ENCODE measurements around the gene DYDC1.

The DYDC1 gene

DNA sequence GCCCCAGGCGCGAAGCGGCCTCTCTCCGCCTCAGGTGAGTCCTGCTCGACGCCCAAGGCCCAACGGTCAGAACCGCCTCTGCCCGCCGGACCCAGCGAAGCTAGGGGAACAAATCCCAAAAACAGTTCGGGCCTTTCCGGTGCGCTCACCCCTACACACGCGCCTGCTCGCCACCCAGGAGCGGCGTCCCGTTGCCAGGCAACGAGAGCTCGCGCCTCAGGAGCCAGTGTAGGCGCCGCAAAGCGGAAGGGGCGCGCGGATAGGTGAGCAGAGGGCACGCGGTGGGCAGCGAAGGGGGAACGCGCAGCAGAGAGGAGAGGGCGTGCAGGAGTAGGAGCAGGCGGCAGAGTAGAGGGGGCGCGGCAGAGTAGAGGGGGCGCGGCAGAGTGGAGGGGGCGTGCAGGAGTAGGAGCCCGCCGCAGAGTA is at the start of gene DYDC1, which contains the start of gene DYDC2:
Gene DYDC1, minus strand, starts transcription at position 193 of the 426 bp plus-strand sequence. CDS start 4,154 bp downstream, outside the sequence.
Gene DYDC2, plus strand, starts transcription at position 219 of the 426 bp plus-strand sequence. CDS start 5,663 bp downstream, outside the sequence.
- no peaks in the 10 kb centered on the region for H3K36me3 Mint-ChIP-seq
- H3K27ac Mint-ChIP-seq, result no peak within 1 kb of the TSS
- no peaks in the 10 kb centered on the region for H3K9me3 Mint-ChIP-seq (ENCODE audit: low read depth)
- peaks cover 7% of the 10 kb centered on the region for H3K4me1 Mint-ChIP-seq (ENCODE audit: low read depth)
- peaks cover 24% of the 10 kb centered on the region for H3K27me3 Mint-ChIP-seq
- H3K4me3 Mint-ChIP-seq, result peak within 1 kb of the TSS; percentile 81

DNA sequence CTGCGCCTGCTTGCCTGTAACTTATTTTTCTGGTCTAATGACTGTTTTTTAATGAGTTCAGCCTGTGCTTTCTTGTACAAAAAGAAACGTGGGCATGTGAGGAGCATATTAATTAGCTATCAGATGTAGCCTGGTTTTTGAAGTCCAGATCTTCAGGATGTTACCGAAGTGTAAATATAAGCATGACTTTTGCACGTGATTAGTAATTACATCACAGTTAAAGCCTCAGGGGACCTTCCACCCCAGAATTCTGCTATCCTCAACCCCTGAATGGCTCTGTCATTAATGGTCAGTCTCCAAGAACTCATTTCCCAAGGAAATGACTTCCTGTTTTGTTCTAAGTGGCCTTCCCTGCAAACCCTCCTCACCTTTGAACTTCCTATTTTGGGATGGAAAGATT is 49.6 kb upstream of the DYDC1 start:
- Mint-ChIP-seq H3K4me1 (ENCODE audit: low read depth) (peaks cover 22% of the 10 kb centered on the region), H3K9me3 (ENCODE audit: low read depth) (no peaks in the 10 kb centered on the region), H3K27me3 (no peaks in the 10 kb centered on the region), H3K36me3 (no peaks in the 10 kb centered on the region), H3K27ac (no peak overlapping the region), H3K4me3 (no peak overlapping the region)

GRCh38 chr10:80405626-80406025 is 49.1 kb upstream of the DYDC1 start:
- Mint-ChIP-seq H3K9me3 (ENCODE audit: low read depth) (no peaks in the 10 kb centered on the region), H3K4me1 (ENCODE audit: low read depth) (peaks cover 18% of the 10 kb centered on the region), H3K36me3 (no peaks in the 10 kb centered on the region), H3K4me3 (no peak overlapping the region), H3K27me3 (no peaks in the 10 kb centered on the region), H3K27ac (no peak overlapping the region)

GRCh38 chr10:80405035-80405434 is 48.5 kb upstream of the DYDC1 start:
- Mint-ChIP-seq H3K9me3 (ENCODE audit: low read depth) (no peaks in the 10 kb centered on the region), H3K4me1 (ENCODE audit: low read depth) (peaks cover 15% of the 10 kb centered on the region)

GRCh38 chr10:80400136-80400804 is 43.7 kb upstream of the DYDC1 start:
- Mint-ChIP-seq H3K9me3 (ENCODE audit: low read depth) (no peaks in the 10 kb centered on the region), H3K4me1 (ENCODE audit: low read depth) (no peaks in the 10 kb centered on the region), H3K27me3 (no peaks in the 10 kb centered on the region), H3K36me3 (no peaks in the 10 kb centered on the region), H3K27ac (no peak overlapping the region), H3K4me3 (no peak overlapping the region)

More at GRCh38 chr10:80405035-80405434, 48.5 kb upstream of the DYDC1 start:
- Mint-ChIP-seq H3K36me3 (no peaks in the 10 kb centered on the region), H3K4me3 (no peak overlapping the region), H3K27me3 (no peaks in the 10 kb centered on the region), H3K27ac (no peak overlapping the region)

GRCh38 chr10:80397014-80397413 is 40.5 kb upstream of the DYDC1 start:
- Mint-ChIP-seq H3K9me3 (ENCODE audit: low read depth) (no peaks in the 10 kb centered on the region), H3K27ac (no peak overlapping the region), H3K27me3 (no peaks in the 10 kb centered on the region), H3K4me1 (ENCODE audit: low read depth) (no peaks in the 10 kb centered on the region), H3K36me3 (no peaks in the 10 kb centered on the region), H3K4me3 (no peak overlapping the region)

DNA sequence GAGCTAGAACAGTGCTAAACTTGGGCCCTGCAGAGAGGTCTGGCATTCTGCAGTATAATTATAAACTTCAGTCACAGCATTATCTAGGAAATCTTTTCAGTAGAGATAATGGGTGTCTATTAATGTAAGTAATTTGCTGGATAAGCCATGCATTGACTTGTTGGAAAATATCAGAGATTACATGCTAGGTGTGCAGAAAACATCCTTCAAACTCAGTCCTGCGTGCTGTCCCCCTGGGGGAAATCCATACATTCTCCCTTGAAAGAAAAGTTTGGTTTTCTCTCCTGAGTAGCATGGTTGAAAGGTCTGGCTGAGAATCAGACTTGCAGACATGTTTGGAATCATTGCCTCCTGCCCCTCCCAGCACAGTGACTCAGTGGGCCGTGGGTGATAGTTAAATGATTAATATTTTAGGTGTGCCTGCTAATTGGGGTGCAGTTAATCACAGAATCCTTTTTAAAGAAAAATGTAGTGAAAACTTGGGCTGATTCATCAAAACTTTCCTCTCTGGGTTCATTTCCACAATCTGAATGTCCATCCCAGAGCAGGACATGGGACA is 37.9 kb upstream of the DYDC1 start:
- Mint-ChIP-seq H3K27ac (no peak overlapping the region), H3K9me3 (ENCODE audit: low read depth) (no peaks in the 10 kb centered on the region), H3K27me3 (no peaks in the 10 kb centered on the region), H3K4me3 (no peak overlapping the region), H3K36me3 (no peaks in the 10 kb centered on the region), H3K4me1 (ENCODE audit: low read depth) (no peaks in the 10 kb centered on the region)

- no peaks in the 10 kb centered on the region for H3K36me3 Mint-ChIP-seq
- H3K9me3 Mint-ChIP-seq (ENCODE audit: low read depth), result no peaks in the 10 kb centered on the region
- no peak overlapping the region for H3K4me3 Mint-ChIP-seq
- H3K27ac Mint-ChIP-seq, result no peak overlapping the region
- H3K4me1 Mint-ChIP-seq (ENCODE audit: low read depth), result no peaks in the 10 kb centered on the region
- no peaks in the 10 kb centered on the region for H3K27me3 Mint-ChIP-seq
These were observed 35.7 kb upstream of the DYDC1 start for GRCh38 chr10:80392250-80392649.

DNA sequence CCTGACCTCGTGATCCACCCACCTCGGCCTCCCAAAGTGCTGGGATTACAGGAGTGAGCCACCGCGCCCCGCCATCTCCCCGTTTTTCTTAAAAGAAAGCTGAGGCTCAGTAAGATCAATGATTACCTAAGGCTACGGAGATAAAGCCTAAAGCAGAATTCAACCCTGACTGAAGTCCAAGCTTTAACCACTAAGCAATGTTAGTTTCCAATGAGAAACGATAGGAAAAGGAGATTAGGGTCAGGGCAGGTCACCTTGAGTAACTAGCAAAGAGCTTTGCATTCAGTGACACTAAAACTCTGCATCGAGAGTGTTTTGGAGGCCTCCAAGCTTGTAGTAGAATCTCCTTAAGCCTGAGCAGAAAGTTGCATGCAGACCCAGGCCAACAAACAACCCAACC is 34.2 kb upstream of the DYDC1 start:
- Mint-ChIP-seq H3K27ac (no peak overlapping the region), H3K27me3 (no peaks in the 10 kb centered on the region), H3K36me3 (no peaks in the 10 kb centered on the region), H3K9me3 (ENCODE audit: low read depth) (no peaks in the 10 kb centered on the region), H3K4me1 (ENCODE audit: low read depth) (no peaks in the 10 kb centered on the region), H3K4me3 (no peak overlapping the region)

DNA sequence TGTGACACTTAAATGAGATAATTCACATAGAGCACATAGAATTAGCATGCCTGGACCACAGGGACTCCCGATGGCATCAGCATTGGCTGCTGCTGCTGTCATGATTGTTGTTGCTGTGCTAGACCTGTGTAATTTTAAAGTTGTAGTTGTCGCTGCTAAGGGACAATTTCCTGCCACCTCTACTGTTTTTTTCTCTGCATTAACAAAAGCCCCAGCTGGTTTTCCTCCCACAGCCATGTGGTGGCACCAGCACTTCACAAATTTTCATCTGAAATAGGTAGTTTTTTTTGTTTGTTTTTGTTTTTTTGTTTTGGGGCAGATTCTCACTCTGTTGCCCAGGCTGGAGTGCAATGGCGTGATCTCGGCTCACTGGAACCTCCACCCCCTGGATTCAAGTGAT is 26.4 kb upstream of the DYDC1 start:
- Mint-ChIP-seq H3K27ac (no peak overlapping the region), H3K36me3 (no peaks in the 10 kb centered on the region), H3K4me1 (ENCODE audit: low read depth) (peaks cover 15% of the 10 kb centered on the region), H3K27me3 (peaks cover 2% of the 10 kb centered on the region), H3K4me3 (no peak overlapping the region), H3K9me3 (ENCODE audit: low read depth) (no peaks in the 10 kb centered on the region)

GRCh38 chr10:80380185-80380584 is 23.6 kb upstream of the DYDC1 start:
- Mint-ChIP-seq H3K36me3 (no peaks in the 10 kb centered on the region), H3K9me3 (ENCODE audit: low read depth) (no peaks in the 10 kb centered on the region), H3K27me3 (peaks cover 2% of the 10 kb centered on the region), H3K27ac (no peak overlapping the region), H3K4me3 (no peak overlapping the region), H3K4me1 (ENCODE audit: low read depth) (peaks cover 16% of the 10 kb centered on the region)

DNA sequence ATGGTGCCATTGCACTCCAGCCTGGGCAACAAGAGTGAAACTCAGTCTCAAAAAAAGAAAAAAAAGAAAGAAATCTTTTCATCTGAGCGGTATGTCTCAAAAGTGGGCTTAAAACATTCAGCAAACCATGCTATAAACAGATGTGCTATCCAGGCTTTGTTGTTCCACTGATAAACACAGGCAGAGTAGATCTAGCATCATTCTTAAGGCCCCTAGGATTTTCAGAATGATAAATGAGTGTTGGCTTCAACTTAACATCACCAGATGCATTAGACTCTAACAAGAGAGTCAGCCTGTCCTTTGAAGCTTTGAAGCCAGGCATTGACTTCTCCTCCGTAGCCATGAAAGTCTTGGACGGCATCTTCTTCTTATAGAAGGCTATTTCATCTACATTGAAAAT is 23.1 kb upstream of the DYDC1 start:
- H3K4me3 Mint-ChIP-seq, result no peak overlapping the region

GRCh38 chr10:80373502-80373901 is 16.9 kb upstream of the DYDC1 start:
- Mint-ChIP-seq H3K9me3 (ENCODE audit: low read depth) (no peaks in the 10 kb centered on the region), H3K4me3 (no peak overlapping the region), H3K4me1 (ENCODE audit: low read depth) (peaks cover 6% of the 10 kb centered on the region), H3K36me3 (no peaks in the 10 kb centered on the region), H3K27ac (no peak overlapping the region), H3K27me3 (no peaks in the 10 kb centered on the region)

More for the DNA sequence above, 23.1 kb upstream of the DYDC1 start:
- Mint-ChIP-seq H3K9me3 (ENCODE audit: low read depth) (no peaks in the 10 kb centered on the region), H3K27ac (no peak overlapping the region), H3K36me3 (no peaks in the 10 kb centered on the region), H3K4me1 (ENCODE audit: low read depth) (peaks cover 16% of the 10 kb centered on the region), H3K27me3 (peaks cover 2% of the 10 kb centered on the region)

DNA sequence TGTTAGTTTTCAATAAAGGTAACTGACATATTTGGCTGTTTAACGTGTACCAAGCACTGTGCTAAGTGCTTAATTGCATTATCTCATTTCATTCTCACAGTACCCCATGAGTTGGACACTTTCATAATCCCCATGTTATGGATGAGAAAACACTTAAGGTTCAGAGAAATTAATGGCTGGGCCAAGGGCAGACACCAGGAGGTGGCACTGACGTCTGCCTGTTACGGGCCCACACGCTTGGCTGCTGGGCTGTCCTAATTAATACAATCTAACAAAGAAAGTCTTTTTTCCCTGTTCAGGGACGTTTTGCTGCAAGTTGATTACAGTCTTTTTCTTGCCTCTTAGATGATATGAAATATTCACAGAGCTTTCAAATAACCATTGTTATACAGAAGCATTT is 16.1 kb upstream of the DYDC1 start:
- H3K27ac Mint-ChIP-seq, result no peak overlapping the region
- H3K9me3 Mint-ChIP-seq (ENCODE audit: low read depth), result peaks cover 3% of the 10 kb centered on the region
- no peak overlapping the region for H3K4me3 Mint-ChIP-seq
- H3K27me3 Mint-ChIP-seq, result no peaks in the 10 kb centered on the region
- H3K4me1 Mint-ChIP-seq (ENCODE audit: low read depth), result peaks cover 1% of the 10 kb centered on the region
- H3K36me3 Mint-ChIP-seq, result peaks cover 3% of the 10 kb centered on the region

DNA sequence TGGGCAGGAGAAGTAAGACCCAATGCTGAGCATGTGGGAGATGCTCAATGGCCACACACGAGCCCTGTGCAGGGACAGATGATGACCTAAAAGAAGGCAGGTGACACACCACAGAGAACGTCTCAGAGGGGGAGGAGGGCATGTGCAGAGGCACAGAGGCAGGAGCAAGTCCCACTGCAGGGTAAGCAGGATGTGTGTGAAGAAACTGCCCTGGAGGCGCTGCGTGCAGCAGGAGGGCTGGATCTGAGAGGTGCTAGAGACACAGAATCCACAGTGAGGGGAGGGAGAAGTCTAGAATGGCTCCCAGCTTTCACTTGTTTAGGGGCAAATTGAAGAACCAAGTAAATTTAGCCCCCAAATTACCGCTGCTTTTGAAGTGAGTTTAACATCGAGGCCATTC is 14.9 kb upstream of the DYDC1 start:
- Mint-ChIP-seq H3K36me3 (peaks cover 3% of the 10 kb centered on the region), H3K9me3 (ENCODE audit: low read depth) (peaks cover 8% of the 10 kb centered on the region), H3K27me3 (no peaks in the 10 kb centered on the region), H3K27ac (no peak overlapping the region), H3K4me1 (ENCODE audit: low read depth) (no peaks in the 10 kb centered on the region), H3K4me3 (no peak overlapping the region)

GRCh38 chr10:80365510-80365909 is 9.0 kb upstream of the DYDC1 start:
- Mint-ChIP-seq H3K9me3 (ENCODE audit: low read depth) (peaks cover 8% of the 10 kb centered on the region), H3K4me1 (ENCODE audit: low read depth) (no peaks in the 10 kb centered on the region), H3K27ac (no peak overlapping the region), H3K27me3 (no peaks in the 10 kb centered on the region), H3K36me3 (peaks cover 3% of the 10 kb centered on the region), H3K4me3 (no peak overlapping the region)

Measured in activated naive CD8-positive, alpha-beta T cell (primary cell).